Inflammatory macrophage treated with lipopolysaccharide for 4 hours (primary cell): Measurements from ENCODE around the gene LILRA5.
"Not testable (repeated sequence)": the region's sequence is repeated elsewhere in the genome, so short reads cannot be mapped to it uniquely, and the experiment has no call there.

ENCODE experiments used
- DNase-seq: peaks from one replicate; pipeline ENCODE4 v3.0.0-alpha.2; 2020

The LILRA5 gene

GRCh38 chr19:54299515-54299914 is 13.5 kb downstream of the LILRA5 start:
- no peak for DNase-seq

GRCh38 chr19:54299126-54299498 is 13.9 kb downstream of the LILRA5 start:
- DNase-seq: no peak

DNA sequence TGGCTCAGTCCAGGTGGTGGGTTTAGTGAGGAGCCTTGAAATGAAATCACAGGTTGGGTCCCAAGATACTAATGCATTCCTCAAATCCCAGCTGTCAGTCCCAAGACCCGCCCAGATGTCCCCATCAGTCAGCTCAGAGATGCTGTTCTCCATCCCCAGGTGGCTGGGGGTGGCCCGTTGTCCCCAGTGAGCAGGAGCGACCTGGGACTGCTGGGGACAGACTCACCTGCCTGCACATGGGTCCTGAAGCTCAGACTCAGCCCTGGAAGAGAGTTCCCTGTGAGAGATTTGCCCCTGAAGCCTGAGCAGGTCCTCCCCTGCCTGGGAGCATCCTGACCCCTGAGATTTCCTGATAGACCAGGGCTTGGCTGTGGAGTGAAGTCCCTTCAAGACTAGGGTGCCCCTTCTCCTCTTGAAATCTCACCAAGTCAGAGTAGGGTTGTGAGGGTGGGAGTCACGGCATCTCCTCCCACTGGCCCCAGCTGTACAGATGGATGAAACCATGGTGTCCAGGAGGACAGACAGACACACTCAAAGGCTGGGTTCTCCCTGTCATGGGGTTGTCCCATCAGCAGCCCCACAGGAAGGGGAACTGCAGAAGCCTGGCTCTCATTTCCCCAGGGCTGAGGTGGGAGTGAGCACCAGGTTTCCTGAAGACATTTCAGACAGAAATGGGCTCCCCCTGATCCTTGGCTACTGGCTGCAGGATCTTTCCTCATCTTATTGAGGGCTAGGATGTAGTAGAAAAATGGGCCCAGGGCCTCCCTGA is 14.4 kb downstream of the LILRA5 start:
- DNase-seq: peak; percentile 66

DNA sequence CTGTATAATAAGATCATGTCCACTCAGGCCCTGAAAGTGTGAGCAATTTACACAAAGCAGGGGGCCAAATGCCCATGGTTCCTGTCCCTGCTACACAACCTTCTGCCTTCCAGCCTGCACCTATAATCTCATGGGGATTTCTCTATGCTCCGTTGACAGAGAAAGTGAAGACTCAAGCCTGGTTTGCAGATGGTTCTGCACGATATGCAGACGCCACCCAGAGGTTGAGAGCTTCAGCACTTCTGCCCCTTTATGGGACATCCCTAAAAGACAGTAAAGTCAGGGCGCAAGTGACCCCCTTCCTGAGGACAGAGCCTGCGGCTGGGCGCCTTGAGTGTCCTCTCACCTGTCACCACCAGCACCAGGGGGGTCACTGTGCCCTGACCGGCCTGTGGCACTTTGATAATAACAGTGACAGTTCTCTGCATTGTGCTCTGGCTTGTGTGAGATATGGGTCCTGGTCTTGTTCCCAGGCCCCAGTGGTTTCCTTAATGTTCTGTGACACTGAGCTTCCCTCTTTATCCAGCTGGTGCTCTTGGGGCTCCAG is 15.1 kb downstream of the LILRA5 start:
- peak; percentile 60 for DNase-seq

DNA sequence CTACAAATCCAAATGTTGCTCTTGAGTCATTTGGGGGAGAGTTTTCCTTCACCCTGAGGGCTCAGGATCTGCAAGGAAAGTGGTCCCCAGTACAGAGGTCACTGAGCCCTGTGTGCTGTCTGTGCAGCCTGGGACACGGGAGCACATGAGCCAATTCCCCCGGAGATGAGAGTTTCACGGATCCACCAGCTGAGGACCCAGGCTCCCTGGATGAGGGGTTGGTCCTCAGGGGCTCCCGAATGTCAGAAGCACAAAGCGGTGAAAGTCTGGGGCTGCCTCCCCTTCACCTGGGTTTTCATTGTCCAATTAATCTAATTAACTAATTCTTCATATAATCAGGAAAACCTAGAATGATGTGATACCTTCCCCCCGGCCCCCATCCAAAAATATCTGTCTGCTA is 18.4 kb downstream of the LILRA5 start:
- no peak for DNase-seq

- peak; percentile 86 for DNase-seq
These were observed 23.8 kb downstream of the LILRA5 start for GRCh38 chr19:54289160-54289559.

GRCh38 chr19:54287456-54287855 is 25.5 kb downstream of the LILRA5 start:
- no peak for DNase-seq

DNA sequence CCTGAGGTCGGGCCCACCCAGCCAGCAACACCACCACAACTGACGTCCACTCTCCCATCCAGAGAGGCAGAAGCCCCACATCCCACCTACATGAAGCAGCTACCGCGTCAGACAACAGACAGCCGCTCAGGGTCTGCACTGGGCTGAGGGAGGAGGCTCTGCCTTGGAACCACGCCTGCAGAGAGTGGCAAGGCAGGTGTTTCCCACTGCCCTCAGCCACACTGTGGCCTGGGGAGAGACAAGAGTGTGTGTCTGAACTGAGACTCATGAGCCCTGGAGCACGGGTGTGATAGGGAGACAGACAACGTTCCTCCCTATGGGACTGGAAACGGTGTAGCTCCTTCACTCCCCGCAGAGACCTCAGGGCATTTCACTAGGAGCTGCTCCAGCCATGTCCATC is 26.7 kb downstream of the LILRA5 start:
- DNase-seq: not testable (repeated sequence)

- DNase-seq: not testable (repeated sequence)
These were observed 27.4 kb downstream of the LILRA5 start for GRCh38 chr19:54285427-54286056.

- peak; percentile 85 for DNase-seq
These were observed 30.1 kb downstream of the LILRA5 start for GRCh38 chr19:54282686-54283470.

- not testable (repeated sequence) for DNase-seq
These were observed 31.3 kb downstream of the LILRA5 start for GRCh38 chr19:54281729-54282075.

DNA sequence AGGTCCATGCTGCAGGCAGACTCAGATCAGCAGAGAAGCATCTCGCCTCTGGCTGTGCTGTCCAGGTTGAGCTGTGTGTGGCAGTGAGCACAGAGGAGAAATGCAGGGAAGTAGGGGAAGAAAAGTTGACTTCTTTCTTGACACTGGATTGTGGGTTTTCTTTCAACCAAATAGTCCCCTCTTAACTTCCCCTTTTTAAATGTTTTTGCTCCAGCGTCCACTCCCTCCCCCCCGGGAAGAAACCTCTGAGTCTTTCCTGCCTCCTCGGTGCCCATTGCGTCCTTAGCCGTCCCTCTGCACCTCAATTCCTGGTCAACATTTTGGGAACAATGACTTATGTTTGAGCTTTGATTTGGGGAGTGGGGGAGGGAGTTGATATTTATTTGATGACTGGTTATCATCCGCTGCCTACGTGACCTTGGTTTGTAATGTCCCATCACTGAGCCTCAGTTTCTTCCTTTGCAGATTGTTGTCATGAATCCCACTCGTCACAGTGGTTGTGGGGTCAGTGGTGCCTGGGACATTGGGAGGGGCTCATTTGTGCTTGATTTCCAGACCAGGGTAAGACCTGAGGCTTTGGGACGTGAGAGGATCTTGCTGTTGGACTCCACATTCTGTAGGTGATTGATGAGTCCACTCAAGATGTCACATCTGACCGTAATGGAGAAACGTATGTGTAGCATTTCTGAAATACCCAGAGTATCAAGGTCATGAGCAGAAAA is 31.8 kb downstream of the LILRA5 start, which contains the start of gene LILRB2:
Gene LILRB2 (minus strand): TSS at position 104 of the 722 bp plus-strand sequence. CDS start 614 bp downstream, outside the sequence.
- peak; percentile 68 for DNase-seq

GRCh38 chr19:54280441-54280840 is 32.5 kb downstream of the LILRA5 start:
- DNase-seq: peak; percentile 79

GRCh38 chr19:54280025-54280424 is 32.9 kb downstream of the LILRA5 start:
- DNase-seq: not testable (repeated sequence)

GRCh38 chr19:54279406-54279962 is 33.5 kb downstream of the LILRA5 start:
- peak; percentile 43 for DNase-seq

DNA sequence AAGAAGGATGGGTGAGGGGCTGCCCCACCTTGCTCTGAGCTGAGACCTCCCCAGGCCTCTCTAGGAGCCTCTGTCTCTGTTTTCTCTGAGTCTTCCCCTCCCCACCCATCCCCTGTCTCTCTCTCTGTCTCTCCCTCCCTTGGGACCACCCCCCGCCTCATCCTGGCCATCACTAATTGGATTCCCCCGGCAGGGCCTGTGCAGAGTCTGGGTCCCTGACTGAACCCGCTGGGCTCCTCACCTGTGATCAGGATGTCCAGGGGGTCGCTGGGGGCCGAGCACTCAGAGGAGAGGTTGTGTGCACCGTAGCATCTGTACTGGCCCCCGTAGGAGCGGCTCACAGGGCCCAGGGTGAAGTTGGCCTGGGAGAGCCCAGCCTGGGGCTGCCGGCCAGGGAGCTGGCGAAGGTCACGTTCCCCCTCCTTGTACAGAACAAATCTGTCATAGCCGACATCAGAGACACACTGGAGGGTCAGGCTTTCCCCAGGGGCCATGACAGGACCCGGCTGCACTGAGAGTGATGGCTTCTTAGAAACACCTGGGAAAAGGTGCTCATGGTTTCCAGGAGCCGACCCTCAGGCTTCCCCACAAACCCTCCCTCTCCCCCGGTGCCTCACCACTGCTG is 34.3 kb downstream of the LILRA5 start:
- DNase-seq: not testable (repeated sequence)

GRCh38 chr19:54278056-54278455 is 34.9 kb downstream of the LILRA5 start:
- DNase-seq: not testable (repeated sequence)

DNA sequence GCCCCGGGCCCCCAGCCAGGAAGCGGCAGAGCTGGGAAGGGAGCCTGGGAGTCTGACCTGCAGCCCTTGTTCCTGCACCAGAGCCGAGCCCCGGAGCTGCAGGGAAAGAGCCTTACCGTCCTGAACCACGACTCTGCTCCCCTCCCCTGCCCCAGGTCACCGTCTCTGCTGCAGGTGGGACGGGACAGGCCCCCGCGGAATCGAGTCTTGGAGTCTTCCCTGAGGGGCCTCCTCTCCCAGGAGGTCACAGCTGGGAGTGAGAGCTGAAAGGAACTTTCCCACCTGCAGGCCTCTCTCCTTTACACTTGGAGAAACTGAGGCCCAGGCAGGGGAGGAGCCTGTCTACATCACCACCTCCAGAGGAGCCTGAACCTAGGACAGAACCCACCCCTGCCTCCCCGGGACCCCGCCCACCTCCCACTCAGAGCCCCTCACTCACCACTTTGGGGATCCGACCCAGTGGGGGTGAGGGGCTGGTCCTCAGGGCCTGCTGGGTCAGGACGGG is 35.8 kb downstream of the LILRA5 start:
- DNase-seq: not testable (repeated sequence)

- no peak for DNase-seq
These were observed 37.0 kb downstream of the LILRA5 start for GRCh38 chr19:54275951-54276350.

DNA sequence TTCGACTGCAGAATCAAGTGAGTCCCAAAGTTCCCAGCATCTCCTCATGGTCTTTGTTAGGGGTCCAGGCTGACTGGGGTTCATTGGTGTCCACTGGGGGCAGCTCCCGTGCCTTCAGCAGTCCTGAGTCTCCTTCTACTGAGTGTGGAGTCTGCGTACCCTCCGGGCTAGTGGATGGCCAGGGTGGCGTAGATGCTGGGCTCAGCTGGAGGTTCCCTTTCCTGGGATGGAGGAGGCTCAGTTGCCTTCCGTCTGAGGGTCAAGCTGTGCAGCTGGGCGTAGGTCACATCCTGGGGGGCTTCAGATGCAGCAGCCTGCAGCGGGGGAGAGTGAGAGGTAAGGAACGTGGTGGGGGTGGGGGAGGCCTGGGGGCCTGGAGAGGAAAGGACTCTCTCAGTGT is 38.5 kb downstream of the LILRA5 start:
- not testable (repeated sequence) for DNase-seq

GRCh38 chr19:54273821-54274220 is 39.1 kb downstream of the LILRA5 start:
- no peak for DNase-seq

- DNase-seq: peak; percentile 76
These were observed 40.8 kb downstream of the LILRA5 start for GRCh38 chr19:54272181-54272580.
